Fibroblast of pulmonary artery (primary cell): Measurements from ENCODE around the gene STK17B.

ENCODE experiments used
- DNase-seq: peaks from one replicate; pipeline ENCODE4 v3.0.0-alpha.2; 2010; ENCODE audit warnings: low read depth
- H3K4me3 ChIP-seq: replicated peaks from 2 replicates; pipeline ENCODE4 v1.5.1; 2011; ENCODE audit warnings: low read depth, mild to moderate bottlenecking, control low read depth, low read length, moderate library complexity
- CTCF ChIP-seq: IDR thresholded peaks from 2 replicates; pipeline ENCODE4 v1.5.1; 2011; ENCODE audit warnings: mild to moderate bottlenecking, control low read depth, low read length, inconsistent platforms; ENCODE audit errors: missing control alignments

STK17B gene

GRCh38 chr2:196169516-196169915 lies 1.9 kb downstream of the STK17B start:
- no peak for DNase-seq
- peak overlapping the region; percentile 88 for H3K4me3 ChIP-seq
- no peak for TF ChIP-seq CTCF

- peak overlapping the region; percentile 19 for H3K4me3 ChIP-seq
- DNase-seq: peak; percentile 30
- no peak for TF ChIP-seq CTCF
Measured at GRCh38 chr2:196168181-196168580, 3.2 kb downstream of the STK17B start.

GRCh38 chr2:196167666-196168065 lies 3.7 kb downstream of the STK17B start:
- DNase-seq: no peak
- no peak for TF ChIP-seq CTCF
- H3K4me3 ChIP-seq: no peak overlapping the region

GRCh38 chr2:196166876-196167275 lies 4.5 kb downstream of the STK17B start:
- H3K4me3 ChIP-seq: no peak overlapping the region
- DNase-seq: peak; percentile 66

GRCh38 chr2:196165016-196165415 lies 6.4 kb downstream of the STK17B start:
- no peak for DNase-seq
- TF ChIP-seq CTCF: no peak
- H3K4me3 ChIP-seq: no peak overlapping the region

More at GRCh38 chr2:196166876-196167275, 4.5 kb downstream of the STK17B start:
- no peak for TF ChIP-seq CTCF

- TF ChIP-seq CTCF: no peak
- no peak for DNase-seq
- no peak overlapping the region for H3K4me3 ChIP-seq
Measured at GRCh38 chr2:196163285-196163684, 8.1 kb downstream of the STK17B start.

GRCh38 chr2:196162586-196163175 lies 8.7 kb downstream of the STK17B start:
- no peak for TF ChIP-seq CTCF
- no peak for DNase-seq
- H3K4me3 ChIP-seq: no peak overlapping the region
